GM18520 (cell line): Measurements from ENCODE around the gene AP2A1.

Experiments
- ATAC-seq: cut with Tn5 transposase; IDR thresholded peaks from one replicate; pipeline ENCODE4 v1.9.1; 2021; ENCODE audit not compliant: unreplicated experiment

The AP2A1 gene

GRCh38 chr19:49854378-49855263 is 87.8 kb downstream of the AP2A1 start:
- no peak for ATAC-seq

- no peak for ATAC-seq
Observed at GRCh38 chr19:49855277-49855675, 88.5 kb downstream of the AP2A1 start.

- no peak for ATAC-seq
Observed at GRCh38 chr19:49855676-49856573, 89.1 kb downstream of the AP2A1 start.

GRCh38 chr19:49856574-49857021 is 89.8 kb downstream of the AP2A1 start:
- ATAC-seq: no peak
